Skin of body (tissue), 2 donors: ENCODE data around the gene SALL1. TPM values are rescaled to one million over a fixed set of nuclear protein-coding genes. Genes with fewer than 3 reads are reported as not detected.

Experiments
- DNase-seq: peaks from one replicate; lab custom pipeline; 2025; lab: John Stamatoyannopoulos, UW
- total RNA-seq: library from RNA; depleted of rRNA; stranded (reverse); fragments of >200 nt; gene quantifications from one replicate; pipeline ENCODE4 v1.2.3, GENCODE V29; 2014

SALL1 gene
- total RNA-seq, 1 donor from 2014 or later = not detected

DNA sequence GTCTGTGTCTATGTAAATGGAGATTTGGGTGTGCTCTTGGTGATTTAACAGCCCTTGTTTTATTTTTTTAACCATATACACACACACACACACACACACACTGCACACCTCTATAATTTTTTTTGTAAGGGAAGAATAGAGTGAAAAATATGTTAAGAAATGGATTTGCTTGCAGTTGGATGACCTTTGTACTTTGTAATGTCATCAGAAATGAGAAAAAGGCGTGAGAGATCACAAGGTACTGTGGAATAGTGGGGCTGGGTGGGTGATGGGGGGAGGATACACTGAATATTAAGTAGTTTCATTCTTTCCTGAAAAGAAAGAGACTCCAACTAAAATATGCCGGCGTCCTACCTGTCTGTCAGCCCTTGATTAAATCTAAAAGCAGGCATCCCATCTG, 38.7 kb downstream of the SALL1 start:
- DNase-seq = no peak

DNA sequence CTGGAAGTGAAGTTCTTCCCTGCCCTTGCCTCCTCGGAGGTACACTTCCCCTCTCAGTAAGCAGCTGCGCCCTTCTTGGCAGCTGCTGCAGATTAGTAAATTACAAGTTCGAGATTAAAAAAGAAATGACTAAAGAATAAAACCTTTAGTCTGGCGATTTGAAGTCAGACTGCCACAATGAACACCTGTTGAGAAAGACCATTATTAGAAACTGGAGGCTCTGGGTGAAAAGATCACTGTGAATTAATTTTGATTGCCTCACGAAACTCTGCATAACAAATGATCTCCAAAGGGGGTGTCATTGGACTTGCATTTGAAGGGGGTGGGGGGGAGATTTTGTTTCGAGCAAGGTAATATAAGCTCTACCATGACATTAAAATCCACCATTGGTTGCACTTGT, 39.3 kb downstream of the SALL1 start:
- no peak for DNase-seq

DNA sequence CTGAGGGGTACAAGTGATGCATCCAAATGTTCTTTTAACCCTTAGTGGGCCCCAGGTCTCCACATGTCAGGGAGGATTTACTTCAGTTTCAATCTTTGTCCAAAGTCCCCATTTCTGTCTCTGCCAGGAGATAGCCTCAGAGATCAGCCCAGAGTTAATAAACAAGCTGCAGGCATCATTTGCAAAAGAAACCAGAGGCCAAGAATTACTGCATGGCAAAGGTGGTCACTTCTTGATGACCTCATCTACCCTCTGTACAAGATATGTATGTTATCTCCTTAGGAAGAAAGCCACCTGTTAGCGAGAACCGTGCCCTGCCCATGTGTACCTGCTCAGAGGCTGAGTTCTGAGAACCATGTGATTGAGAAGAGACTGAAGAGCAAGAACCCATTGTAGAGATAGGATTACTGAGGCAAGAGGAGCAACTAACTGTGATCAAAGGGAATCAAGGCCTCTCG, 40.3 kb downstream of the SALL1 start:
- DNase-seq = no peak

DNA sequence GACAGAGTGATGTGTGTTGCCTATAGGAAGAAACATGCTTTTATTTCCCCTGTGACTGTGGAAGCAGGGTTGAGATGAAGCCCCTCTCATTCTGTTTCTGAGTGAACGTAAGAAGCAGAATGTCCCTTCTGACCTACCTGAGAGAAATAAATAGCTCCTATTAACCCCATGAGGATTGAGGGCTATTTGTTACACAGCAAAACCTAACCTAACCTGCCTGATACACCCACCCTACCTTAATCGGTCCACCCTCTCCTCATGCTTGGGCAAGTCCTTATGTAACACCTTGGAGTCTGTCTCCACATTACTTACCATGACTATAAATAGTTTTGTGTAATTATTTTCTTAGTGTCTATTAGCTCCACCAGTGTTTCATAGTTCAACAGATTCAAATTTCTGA, 41.9 kb downstream of the SALL1 start:
- DNase-seq = no peak

DNA sequence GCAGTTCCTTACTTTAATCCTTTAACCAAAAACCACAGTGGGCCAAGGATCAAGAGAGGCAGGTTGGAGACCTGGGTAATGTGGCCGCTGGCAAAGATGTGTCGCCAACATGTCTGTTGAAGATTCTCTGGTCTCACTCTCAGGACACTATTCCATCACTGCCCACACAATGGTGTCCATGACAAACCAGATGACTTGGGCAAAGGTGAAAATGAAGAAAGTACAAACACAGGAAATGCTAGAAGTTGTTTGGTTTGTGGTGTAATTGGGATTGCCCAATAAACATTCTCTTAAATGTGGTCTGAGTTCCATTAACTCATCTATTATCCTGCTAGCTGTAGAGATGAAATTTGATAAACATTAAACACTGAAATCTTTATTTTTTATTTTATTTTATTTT, 43.3 kb downstream of the SALL1 start:
- DNase-seq = no peak

DNA sequence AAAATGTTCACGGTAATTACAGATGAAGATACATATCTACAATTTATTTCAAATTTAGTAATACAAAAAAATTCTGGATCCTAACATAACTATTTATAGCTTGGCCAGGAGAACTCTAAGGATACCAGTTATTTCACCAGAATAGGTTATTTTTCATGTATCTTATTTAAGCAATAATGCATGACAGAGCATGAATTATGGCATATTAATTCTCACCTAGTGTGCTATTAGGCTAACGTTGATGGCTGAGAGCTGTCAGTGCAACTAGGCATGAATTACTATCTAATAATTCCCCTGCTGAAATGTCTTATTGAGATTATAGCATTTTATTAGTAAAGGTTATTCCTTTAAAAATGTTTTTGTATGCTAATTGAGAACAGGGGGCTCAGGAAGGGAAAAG, 44.5 kb downstream of the SALL1 start:
- DNase-seq = no peak

DNA sequence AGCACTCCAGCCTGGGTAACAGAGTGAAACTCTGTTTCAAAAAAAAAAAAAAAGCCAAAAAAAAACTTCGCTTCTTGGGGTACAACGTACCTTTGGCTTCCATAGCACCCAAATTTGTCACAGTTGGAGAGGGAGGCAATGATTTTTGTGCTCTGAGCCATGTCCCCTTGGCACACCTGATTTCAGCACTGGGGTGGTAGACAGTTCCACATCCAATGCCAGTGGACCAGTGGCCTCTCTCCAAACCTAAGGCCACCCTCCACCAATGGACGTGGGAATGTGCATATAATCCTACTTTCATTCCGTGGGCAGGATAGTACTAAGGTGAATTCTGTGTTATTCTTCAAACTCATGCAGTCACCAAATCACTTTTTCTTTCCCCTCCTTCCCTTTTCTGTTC, 47.5 kb downstream of the SALL1 start:
- DNase-seq = no peak

DNA sequence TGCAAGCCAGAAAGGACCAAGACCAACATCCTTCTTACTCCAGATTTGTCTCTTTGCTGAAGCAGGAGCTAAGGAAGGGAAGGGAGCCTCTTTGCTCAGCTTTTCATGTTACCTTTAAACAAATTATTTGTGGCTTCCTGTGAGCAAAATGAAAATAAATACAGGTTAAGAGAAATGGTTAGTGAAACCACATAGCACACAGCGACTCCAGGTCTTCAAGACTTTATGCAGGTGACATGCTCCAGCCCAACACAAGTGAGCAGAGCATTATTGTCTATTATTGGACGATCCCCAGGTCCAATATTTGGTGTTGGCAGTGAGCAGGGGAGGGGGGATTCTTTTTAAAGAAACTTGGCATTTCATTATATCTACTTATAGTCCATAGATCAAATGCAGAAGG, 53.3 kb downstream of the SALL1 start:
- DNase-seq = no peak

DNA sequence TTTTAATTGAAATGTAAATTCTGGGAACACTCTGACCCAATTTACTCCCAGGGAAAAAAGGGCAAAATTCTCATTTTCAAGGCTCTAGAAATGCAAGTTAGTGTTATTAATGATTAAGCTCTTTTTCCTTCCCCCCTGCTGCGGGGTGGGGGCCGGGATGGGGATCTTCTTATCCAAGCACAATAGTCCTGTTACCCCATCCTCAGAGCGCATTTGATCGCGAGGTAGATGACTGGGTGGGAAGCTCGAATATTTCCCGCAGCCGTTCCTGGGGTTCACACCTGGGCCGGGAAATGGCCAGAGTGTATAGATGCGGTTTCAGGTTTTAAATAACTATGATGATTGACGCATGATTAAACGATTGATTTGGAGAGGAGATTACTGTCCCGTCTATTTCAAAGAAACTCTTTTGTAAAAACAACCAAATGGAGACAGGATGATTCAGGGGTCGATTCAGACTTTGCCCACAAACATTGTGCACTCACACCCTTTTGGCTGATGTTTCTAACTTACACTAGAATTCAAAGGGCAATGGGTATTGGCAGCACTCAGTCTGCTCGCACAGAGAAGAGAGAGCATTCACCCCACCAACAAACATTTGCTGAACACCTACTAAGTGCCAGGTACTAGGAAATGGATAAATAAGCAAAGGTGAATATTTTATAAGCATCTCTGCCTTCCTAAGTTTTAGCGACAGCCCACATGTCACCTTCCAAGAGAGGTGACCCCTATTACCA, 55.0 kb downstream of the SALL1 start:
- no peak for DNase-seq

DNA sequence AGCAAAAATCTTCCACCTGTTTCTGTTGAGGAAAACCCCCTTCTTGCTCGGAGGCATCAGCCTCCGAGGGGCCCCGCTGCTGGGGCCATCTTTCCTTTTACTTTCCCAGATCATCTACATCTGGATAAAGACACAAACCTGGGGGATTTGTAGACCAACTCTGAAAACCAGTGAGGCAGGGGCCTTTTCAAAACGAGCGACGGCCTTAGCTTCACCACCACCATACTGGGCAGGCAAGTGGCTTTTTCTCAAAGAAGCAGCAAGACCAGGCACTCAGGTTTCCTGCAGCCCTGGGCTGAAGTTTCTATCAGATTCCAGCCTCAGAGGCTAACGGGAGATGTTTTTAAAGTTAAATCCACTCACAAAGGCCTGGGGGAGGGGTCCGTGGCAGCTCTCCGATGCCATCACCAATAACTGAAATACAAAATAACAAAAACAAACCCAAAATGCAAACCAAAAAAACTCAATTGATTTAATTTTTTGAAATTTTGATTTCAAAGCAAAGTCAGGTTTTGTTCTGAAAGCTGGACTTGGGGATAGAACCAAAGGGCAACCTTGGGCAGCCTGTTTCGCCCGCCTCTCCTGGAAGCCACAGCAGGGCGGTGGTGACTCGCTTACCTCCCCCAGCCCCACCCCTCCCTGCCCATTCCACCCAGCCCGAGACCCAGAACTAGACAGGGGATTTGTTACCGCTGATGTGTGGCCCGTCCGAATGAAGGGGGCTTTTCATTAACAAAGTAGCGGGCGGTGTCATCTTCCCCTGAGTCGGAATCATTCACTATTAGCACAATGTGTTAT, 55.8 kb downstream of the SALL1 start:
- DNase-seq = no peak

DNA sequence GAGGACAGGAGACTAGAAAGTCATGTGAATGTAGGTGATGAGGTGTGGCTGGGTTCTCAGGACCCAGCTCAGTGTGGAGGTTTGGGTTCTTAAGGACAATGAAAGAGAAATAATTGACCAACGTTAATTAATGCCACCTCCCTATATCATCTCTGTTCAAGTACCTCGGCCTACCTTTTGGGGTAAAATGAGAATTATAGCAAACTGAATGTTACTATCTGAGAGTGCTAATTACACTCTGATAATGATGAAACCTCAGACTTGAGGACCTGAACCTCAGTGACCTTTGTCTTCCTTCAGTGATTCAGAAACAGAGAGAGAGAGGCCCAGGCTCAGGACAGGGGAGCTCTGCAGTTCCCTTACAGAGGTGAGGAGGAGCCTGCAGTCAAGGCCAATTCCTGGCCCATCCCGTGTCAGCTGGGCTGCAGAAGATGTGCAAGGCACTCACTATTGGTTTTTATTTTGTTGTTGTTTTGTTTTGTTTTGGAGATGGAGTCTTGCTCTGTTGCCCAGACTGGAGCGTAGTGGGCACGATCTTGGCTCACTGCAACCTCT, 57.3 kb downstream of the SALL1 start:
- DNase-seq = no peak
